GM12873 (cell line): ENCODE results near the gene HMCN2.

Experiments
- CTCF ChIP-seq: IDR thresholded peaks from 2 replicates; pipeline ENCODE4 v1.5.1; 2012; ENCODE audit warnings: low read depth, mild to moderate bottlenecking, moderate library complexity, low read length, control low read depth; ENCODE audit not compliant: insufficient read depth; ENCODE audit errors: missing control alignments

Gene HMCN2

GRCh38 chr9:130302785-130303612, 37.4 kb downstream of the HMCN2 start:
- no peak for TF ChIP-seq CTCF

- no peak for TF ChIP-seq CTCF
Observed at GRCh38 chr9:130303613-130304055, 38.1 kb downstream of the HMCN2 start.

- no peak for TF ChIP-seq CTCF
Observed at GRCh38 chr9:130304116-130304515, 38.6 kb downstream of the HMCN2 start.

GRCh38 chr9:130304643-130305042, 39.1 kb downstream of the HMCN2 start:
- no peak for TF ChIP-seq CTCF

- no peak for TF ChIP-seq CTCF
Observed at GRCh38 chr9:130305381-130305780, 39.8 kb downstream of the HMCN2 start.

- TF ChIP-seq CTCF: no peak
Observed at GRCh38 chr9:130306823-130307666, 41.5 kb downstream of the HMCN2 start.

GRCh38 chr9:130307667-130307943, 42.0 kb downstream of the HMCN2 start:
- no peak for TF ChIP-seq CTCF
